Gastroesophageal sphincter (tissue), 4 donors: ENCODE results near the gene ISOC2. TPM values are rescaled to one million over a fixed set of nuclear protein-coding genes. Genes with fewer than 3 reads are reported as not detected.

ENCODE experiments used
- ATAC-seq: fragments of 150-250 bp; one replicate; pipeline ENCODE4 v1.9.1; 2016; ENCODE audit warnings: mild to moderate bottlenecking, moderate library complexity
- H3K27ac ChIP-seq, 4 donors: fragments of 200-600 bp; sonication (generic) in 3 of 4; 1 replicate in 3 of 4; 2 replicates in 1 of 4; pipeline ENCODE4 v1.5.1; 2016 to 2019
- H3K27me3 ChIP-seq: fragments of 200-600 bp; sonication (generic); one replicate; pipeline ENCODE4 v1.5.1; 2019
- H3K36me3 ChIP-seq, 2 donors: fragments of 200-600 bp; sonication (generic); one replicate each; pipeline ENCODE4 v1.5.1; 2019; ENCODE audit warnings: control low read depth in 1 of 2
- H3K4me1 ChIP-seq, 3 donors: fragments of 200-600 bp; sonication (generic); 1 replicate in 2 of 3; 2 replicates in 1 of 3; pipeline ENCODE4 v1.5.1; 2016 to 2019; ENCODE audit warnings: control low read depth in 2 of 3
- H3K4me3 ChIP-seq, 2 donors: fragments of 200-600 bp; sonication (generic); one replicate each; pipeline ENCODE4 v1.5.1; 2019; ENCODE audit warnings: mild to moderate bottlenecking in 1 of 2, moderate library complexity in 1 of 2
- H3K9me3 ChIP-seq, 3 donors: fragments of 200-600 bp; sonication (generic); one replicate each; pipeline ENCODE4 v1.5.1; 2017 to 2019; ENCODE audit warnings: control low read depth in 2 of 3
- EP300 ChIP-seq: sonication (generic); formaldehyde crosslinking; IDR thresholded peaks from one replicate; pipeline ENCODE4 v1.6.1; 2017; ENCODE audit warnings: antibody characterized with exemption, mild to moderate bottlenecking
- POLR2A ChIP-seq, 2 donors: fragments of 450-650 bp; IDR thresholded peaks; one replicate each; pipeline ENCODE4 v1.6.1; 2017; ENCODE audit warnings: antibody characterized with exemption in 2 of 2, mild to moderate bottlenecking in 2 of 2, moderate library complexity in 1 of 2
- POLR2AphosphoS5 ChIP-seq: sonication (generic); formaldehyde crosslinking; IDR thresholded peaks from one replicate; pipeline ENCODE4 v1.6.1; 2017; ENCODE audit warnings: antibody characterized with exemption
- WGBS, 2 donors: methylation state at CpG; one replicate each; pipeline ENCODE4 v1.1.5; 2018; ENCODE audit warnings: low coverage in 1 of 2; 5-methylcytosine and 5-hydroxymethylcytosine counted together
- total RNA-seq, 4 donors: library from RNA; depleted of rRNA; stranded (reverse); fragments of >200 nt; gene quantifications; one replicate each; pipeline ENCODE4 v1.1.0, GENCODE V29; 2016
- TF ChIP-seq, protein P1 (sequence below), 4 experiments: fragments of 200-600 bp in 2 of 4; fragments of 450-650 bp in 2 of 4; sonication (generic) in 1 of 4; IDR thresholded peaks; one replicate each; pipeline ENCODE4 v1.5.1; 2017 to 2019; ENCODE audit warnings: antibody characterized with exemption in 4 of 4, mild to moderate bottlenecking in 2 of 4, moderate library complexity in 2 of 4

ISOC2 gene, protein sequence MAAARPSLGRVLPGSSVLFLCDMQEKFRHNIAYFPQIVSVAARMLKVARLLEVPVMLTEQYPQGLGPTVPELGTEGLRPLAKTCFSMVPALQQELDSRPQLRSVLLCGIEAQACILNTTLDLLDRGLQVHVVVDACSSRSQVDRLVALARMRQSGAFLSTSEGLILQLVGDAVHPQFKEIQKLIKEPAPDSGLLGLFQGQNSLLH
- total RNA-seq, result 10 to 100 TPM; 39.0 to 78.5 (median 63.8) TPM

DNA sequence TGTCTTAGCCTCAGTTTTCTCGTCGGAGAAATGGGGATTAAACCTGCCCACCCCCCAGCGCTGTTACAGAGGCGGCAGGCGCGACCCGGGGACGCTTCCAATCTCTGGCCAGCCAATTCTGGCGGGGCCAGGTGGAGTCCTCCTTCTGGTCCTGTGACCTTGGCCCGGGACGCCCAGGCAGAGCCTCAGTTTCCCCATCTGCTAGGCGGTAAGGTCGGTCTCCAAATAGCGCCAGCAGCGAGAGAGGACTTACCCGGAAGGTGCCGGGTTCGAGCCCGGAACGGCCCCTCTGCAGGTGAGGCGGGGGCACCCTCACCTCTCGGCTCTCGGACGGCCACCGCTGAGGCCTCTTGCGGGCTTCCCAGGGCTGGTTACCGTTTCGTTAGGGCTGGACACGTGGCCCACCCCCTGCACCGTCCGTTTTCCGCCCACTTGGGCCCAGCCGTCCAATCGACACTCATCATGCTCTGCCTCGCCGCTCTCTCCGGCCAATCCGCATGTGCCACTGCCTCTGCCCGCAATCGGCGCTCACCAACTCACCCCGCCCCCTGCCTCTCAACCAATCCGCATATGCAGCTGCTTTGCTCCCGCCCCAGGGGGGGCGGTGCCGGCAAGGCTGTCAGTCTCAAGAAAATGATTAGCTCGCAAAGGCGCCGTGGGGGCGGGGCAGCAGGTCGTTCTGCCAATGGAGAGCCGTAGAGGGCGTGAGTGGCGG, at the start of gene ISOC2:
ISOC2 (minus strand) TSS at position 384 of the 715 bp plus-strand sequence. CDS start 5,156 bp downstream, outside the sequence.
- Histone ChIP-seq H3K4me3 (peak within 1 kb of the TSS; percentile 56 to 73), H3K27ac (peak within 1 kb of the TSS; percentile 68 to 96 (median 92)), H3K4me1 (peaks cover 0 to 46% (median 5%) of the 10 kb centered on the region in 3 donors), H3K9me3 (no peaks in the 10 kb centered on the region), H3K36me3 (peaks cover 0 to 7% of the 10 kb centered on the region in 2 donors), H3K27me3 (no peaks in the 10 kb centered on the region)
- TF ChIP-seq POLR2A (IDR thresholded peaks at IDR 0.05), result peak; percentile 57 to 68
- TF ChIP-seq, protein P1, sequence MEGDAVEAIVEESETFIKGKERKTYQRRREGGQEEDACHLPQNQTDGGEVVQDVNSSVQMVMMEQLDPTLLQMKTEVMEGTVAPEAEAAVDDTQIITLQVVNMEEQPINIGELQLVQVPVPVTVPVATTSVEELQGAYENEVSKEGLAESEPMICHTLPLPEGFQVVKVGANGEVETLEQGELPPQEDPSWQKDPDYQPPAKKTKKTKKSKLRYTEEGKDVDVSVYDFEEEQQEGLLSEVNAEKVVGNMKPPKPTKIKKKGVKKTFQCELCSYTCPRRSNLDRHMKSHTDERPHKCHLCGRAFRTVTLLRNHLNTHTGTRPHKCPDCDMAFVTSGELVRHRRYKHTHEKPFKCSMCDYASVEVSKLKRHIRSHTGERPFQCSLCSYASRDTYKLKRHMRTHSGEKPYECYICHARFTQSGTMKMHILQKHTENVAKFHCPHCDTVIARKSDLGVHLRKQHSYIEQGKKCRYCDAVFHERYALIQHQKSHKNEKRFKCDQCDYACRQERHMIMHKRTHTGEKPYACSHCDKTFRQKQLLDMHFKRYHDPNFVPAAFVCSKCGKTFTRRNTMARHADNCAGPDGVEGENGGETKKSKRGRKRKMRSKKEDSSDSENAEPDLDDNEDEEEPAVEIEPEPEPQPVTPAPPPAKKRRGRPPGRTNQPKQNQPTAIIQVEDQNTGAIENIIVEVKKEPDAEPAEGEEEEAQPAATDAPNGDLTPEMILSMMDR (IDR thresholded peaks at IDR 0.05), result peak in 1 of 4 experiments; percentile 2
- peak; percentile 54 for TF ChIP-seq POLR2AphosphoS5
- no peak for TF ChIP-seq EP300
- ATAC-seq, result peak; percentile 97
- WGBS, 2 donors, result 0% methylated on average over 2 of the region's 54 CpGs; no CpG with 5 or more reads in 1 of the 2 donors

DNA sequence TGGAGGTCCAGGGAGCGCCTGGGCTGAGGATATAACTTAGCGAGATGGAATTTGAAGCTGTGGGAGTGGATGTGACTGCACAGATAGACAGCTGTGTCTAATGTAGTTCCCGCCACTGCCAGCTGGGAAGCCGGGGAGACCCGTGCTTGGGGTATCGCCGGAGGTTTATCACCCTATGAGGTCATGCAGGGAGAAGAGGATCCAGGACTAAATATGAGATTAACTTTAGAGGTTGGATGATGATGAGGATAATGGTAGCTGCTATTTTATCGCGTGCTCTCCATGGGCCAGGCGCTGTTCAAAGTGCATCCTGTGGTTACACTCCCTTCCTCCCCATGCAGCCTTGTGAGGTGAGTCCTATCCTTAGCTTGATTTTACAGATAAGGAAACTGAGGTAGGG, 46.7 kb upstream of the ISOC2 start:
- TF ChIP-seq EP300 (no peak), POLR2A (IDR thresholded peaks at IDR 0.05) (no peak)
- TF ChIP-seq, protein P1 (IDR thresholded peaks at IDR 0.05), result no peak
- no peaks in the 10 kb centered on the region for H3K27me3 ChIP-seq
- peaks cover 0 to 6% of the 10 kb centered on the region in 2 donors for H3K36me3 ChIP-seq
- peaks cover 0 to 12% (median 0%) of the 10 kb centered on the region in 3 donors for H3K4me1 ChIP-seq
- ATAC-seq, result no peak
- 73 to 83% methylated on average over 6 to 7 of the region's 10 CpGs for WGBS, 2 donors
- H3K27ac ChIP-seq, result no peak overlapping the region
- H3K4me3 ChIP-seq, result no peak overlapping the region
- H3K9me3 ChIP-seq, result no peaks in the 10 kb centered on the region

DNA sequence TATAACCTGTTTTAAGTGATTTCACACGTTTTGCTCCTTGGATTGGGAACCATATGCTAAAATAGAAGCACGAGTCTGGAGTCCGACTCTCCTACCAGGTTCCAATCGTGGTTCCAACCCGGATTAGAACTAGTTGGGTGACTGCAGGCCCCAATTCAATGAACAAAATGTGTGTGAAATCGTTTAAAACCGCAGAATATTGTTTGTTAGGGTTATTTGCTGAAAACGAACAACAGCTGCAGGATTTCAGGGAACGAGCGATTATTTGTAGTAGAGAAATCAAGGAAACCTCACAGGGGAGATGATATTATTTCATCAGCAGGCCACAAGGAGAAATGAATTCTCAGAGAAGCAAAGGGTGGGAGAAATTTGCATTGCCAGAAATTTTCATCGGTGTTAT, 43.5 kb upstream of the ISOC2 start:
- Histone ChIP-seq H3K27me3 (no peaks in the 10 kb centered on the region), H3K27ac (no peak overlapping the region), H3K4me3 (no peak overlapping the region), H3K4me1 (peaks cover 0 to 12% (median 0%) of the 10 kb centered on the region in 3 donors), H3K9me3 (no peaks in the 10 kb centered on the region), H3K36me3 (peaks cover 0 to 22% of the 10 kb centered on the region in 2 donors)
- TF ChIP-seq, protein P1 (IDR thresholded peaks at IDR 0.05), result no peak
- TF ChIP-seq POLR2AphosphoS5, result no peak
- no peak for ATAC-seq
- 82 to 83% methylated on average over 8 to 11 of the region's 11 CpGs for WGBS, 2 donors

DNA sequence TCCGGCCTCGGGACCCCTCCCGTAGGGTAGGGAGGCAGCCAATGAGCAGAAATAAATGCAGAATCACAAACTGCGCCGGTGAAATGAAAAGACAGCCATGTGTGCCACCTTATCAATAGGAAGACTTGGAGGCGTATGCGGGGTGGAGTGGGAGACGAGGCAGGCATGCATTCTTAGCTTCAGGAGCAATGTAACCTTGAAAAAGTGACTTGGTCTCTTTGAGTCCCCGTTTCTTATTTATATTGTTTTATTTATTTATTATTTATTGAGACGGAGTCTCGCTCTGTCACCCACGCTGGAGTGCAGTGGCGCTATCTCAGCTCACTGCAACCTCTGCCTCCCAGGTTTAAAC, 42.8 kb upstream of the ISOC2 start:
- 36 to 57% methylated on average over 10 to 13 of the region's 13 CpGs for WGBS, 2 donors
- ATAC-seq, result no peak
- Histone ChIP-seq H3K4me3 (peak overlapping the region in 1 of 2 donors; percentile 53), H3K27ac (peak overlapping the region in 3 of 4 donors; percentile 86 to 91 (median 86)), H3K27me3 (no peaks in the 10 kb centered on the region), H3K36me3 (peaks cover 0 to 27% of the 10 kb centered on the region in 2 donors), H3K4me1 (peaks cover 0 to 12% (median 0%) of the 10 kb centered on the region in 3 donors), H3K9me3 (no peaks in the 10 kb centered on the region)
- no peak for TF ChIP-seq POLR2AphosphoS5
- TF ChIP-seq POLR2A (IDR thresholded peaks at IDR 0.05), result no peak
- TF ChIP-seq, protein P1 (IDR thresholded peaks at IDR 0.05), result no peak
- no peak for TF ChIP-seq EP300
